HepG2 (cell line): ENCODE results near the gene VRK1. TPM values are rescaled to one million over a fixed set of nuclear protein-coding genes. Genes with fewer than 3 reads are reported as not detected.

Experiments
- ATAC-seq: fragments of 200-7000 bp; cut with Tn5 transposase; 3 replicates; pipeline ENCODE4 v1.9.1; 2020; ENCODE audit warnings: mild to moderate bottlenecking, moderate library complexity
- BruUV-seq: library from RNA; stranded (reverse); fragments of 400-500 nt; replicated peaks from 2 replicates; lab custom pipeline; 2021; lab: Mats Ljungman, UMichigan
- CTCF ChIA-PET: fragments of 300-600 bp; formaldehyde crosslinking; extraction: SDS; loops from one replicate; lab custom pipeline; 2021; ENCODE audit warnings: low total read pairs, inconsistent platforms, low intra/inter-chr PET ratio; lab: Yijun Ruan, JAX
- POLR2A ChIA-PET: fragments of 350-600 bp; sonication (Branson Sonifier 250); formaldehyde crosslinking; loops from one replicate; lab custom pipeline; 2020; ENCODE audit warnings: antibody characterized with exemption, inconsistent platforms; lab: Yijun Ruan, JAX
- DNase-seq: peaks from one replicate; pipeline ENCODE4 v3.0.0-alpha.2; 2015; ENCODE audit warnings: low spot score
- FAIRE-seq: peaks from 3 replicates; lab custom pipeline; 2011; peaks lifted over from hg19 to GRCh38; lab: Jason Lieb, UNC
- H2AFZ ChIP-seq: one replicate; pipeline ENCODE4 v1.6.1; 2011; ENCODE audit warnings: low read length, inconsistent platforms
- H3K27ac ChIP-seq: fragments of 300-600 bp; 3 replicates; pipeline ENCODE4 v1.8.0; 2011; ENCODE audit warnings: mixed run types, mild to moderate bottlenecking, mixed read lengths, low read length, inconsistent platforms; ENCODE audit not compliant: insufficient read depth; ENCODE audit errors: extremely low read length
- H3K27me3 ChIP-seq, 2 experiments: fragments of 200-600 bp in 1 of 2; 2 replicates in 1 of 2; 3 replicates in 1 of 2; pipeline versions ENCODE4 v1.6.0 to v1.8.0; 2011; ENCODE audit warnings: low read length in 2 of 2, mild to moderate bottlenecking in 2 of 2, moderate library complexity in 2 of 2, inconsistent platforms in 1 of 2; ENCODE audit not compliant: insufficient read depth in 2 of 2, control insufficient read depth in 1 of 2
- H3K36me3 ChIP-seq, 2 experiments: fragments of 200-600 bp in 1 of 2; replicated peaks in 1 of 2; 2 replicates in 1 of 2; 3 replicates in 1 of 2; pipeline versions ENCODE4 v1.5.1 to v1.8.0; 2011; ENCODE audit warnings: low read length in 2 of 2, inconsistent platforms in 1 of 2; ENCODE audit not compliant: insufficient read depth in 2 of 2, control insufficient read depth in 1 of 2
- H3K4me1 ChIP-seq: 2 replicates; pipeline ENCODE4 v1.5.1; 2012; ENCODE audit warnings: low read length, inconsistent platforms; ENCODE audit not compliant: insufficient read depth
- H3K4me2 ChIP-seq: 2 replicates; pipeline ENCODE4 v1.6.0; 2011; ENCODE audit warnings: low read depth, low read length, inconsistent platforms
- H3K4me3 ChIP-seq, 3 experiments: fragments of 200-600 bp in 1 of 3; sonication (generic), shearing (Covaris generic) in 1 of 3; replicated peaks in 1 of 3; 2 replicates each; pipeline ENCODE4 v1.5.1; 2011 to 2016; ENCODE audit warnings: low read length in 3 of 3, inconsistent platforms in 2 of 3, low read depth in 2 of 3, mild to moderate bottlenecking in 2 of 3, control low read depth in 1 of 3, mixed read lengths in 1 of 3; ENCODE audit not compliant: insufficient read depth in 1 of 3
- H3K79me2 ChIP-seq: one replicate; pipeline ENCODE4 v1.6.1; 2011; ENCODE audit warnings: low read length, inconsistent platforms; ENCODE audit not compliant: insufficient read depth
- H3K9ac ChIP-seq: 2 replicates; pipeline ENCODE4 v1.6.0; 2011; ENCODE audit warnings: mild to moderate bottlenecking, low read depth, low read length, inconsistent platforms; ENCODE audit not compliant: insufficient read depth
- H3K9me3 ChIP-seq: 2 replicates; pipeline ENCODE4 v1.5.1; 2012; ENCODE audit warnings: mild to moderate bottlenecking, low read length
- H4K20me1 ChIP-seq: 2 replicates; pipeline ENCODE4 v1.6.0; 2011; ENCODE audit warnings: inconsistent platforms, mild to moderate bottlenecking, low read length, moderate library complexity; ENCODE audit not compliant: insufficient read depth
- CREM ChIP-seq, 2 experiments: sonication (generic) in 1 of 2; formaldehyde crosslinking in 1 of 2; IDR thresholded peaks; 2 replicates each; pipeline versions ENCODE4 v1.4.0 to v1.6.1; 2016 to 2020; ENCODE audit warnings: antibody characterized with exemption in 1 of 2, mild to moderate bottlenecking in 1 of 2, missing genetic modification reagents in 1 of 2
- GPN1 ChIP-seq: sonication (generic); formaldehyde crosslinking; IDR thresholded peaks from 2 replicates; pipeline ENCODE4 v1.5.1; 2020; ENCODE audit warnings: missing genetic modification reagents, borderline replicate concordance
- ZFP37 ChIP-seq: sonication (generic); formaldehyde crosslinking; IDR thresholded peaks from 2 replicates; pipeline ENCODE4 v1.4.0; 2020; ENCODE audit warnings: missing genetic modification reagents, borderline replicate concordance
- ZNF782 ChIP-seq: sonication (generic); formaldehyde crosslinking; IDR thresholded peaks from 2 replicates; pipeline ENCODE4 v1.4.0; 2020; ENCODE audit warnings: missing genetic modification reagents, mild to moderate bottlenecking, borderline replicate concordance
- WGBS: methylation state at CpG from one replicate; pipeline ENCODE4 v1.1.6; 2017; ENCODE audit warnings: low lambda C conversion rate; 5-methylcytosine and 5-hydroxymethylcytosine counted together
- in situ Hi-C: cut with HindIII; loops from 2 replicates; pipeline ENCODE4 v1.10.0; 2017; ENCODE audit warnings: low pct_unique_long_range_greater_than_20kb; ENCODE audit not compliant: extremely low pct_ligation_motif_present
- intact Hi-C: fragments of 100-400 bp; cut with micrococcal nuclease; formaldehyde crosslinking; loops from one replicate; pipeline ENCODE4 v1.10.0; 2022; ENCODE audit not compliant: unreplicated experiment
- polyA plus RNA-seq, 8 experiments: library from polyadenylated mRNA; depleted of rRNA in 3 of 8; stranded (reverse) in 7 of 8; unstranded in 1 of 8; fragments of >200 nt; fragmentation: Illumina TruSeq in 4 of 8; extraction: Trizol in 4 of 8; gene quantifications; 2 replicates each; pipeline versions ENCODE4 v1.2.1 to v1.2.3, GENCODE V29; 2011 to 2016; ENCODE audit warnings: low read depth in 4 of 8, missing spikeins in 1 of 8, mixed read lengths in 1 of 8; ENCODE audit not compliant: insufficient read depth in 1 of 8
- total RNA-seq, 5 experiments: library from RNA; depleted of rRNA; stranded (reverse); fragments of >200 nt; fragmentation: Illumina TruSeq; extraction: Trizol; gene quantifications; 2 replicates each; pipeline ENCODE4 v1.2.3, GENCODE V29; 2016; ENCODE audit warnings: low read depth in 1 of 5
- TF ChIP-seq, protein P1 (sequence below): sonication (generic); formaldehyde crosslinking; IDR thresholded peaks from 2 replicates; pipeline ENCODE4 v1.4.0; 2020; ENCODE audit warnings: mild to moderate bottlenecking, missing genetic modification reagents
- TF ChIP-seq, protein P2 (sequence below): sonication (generic); formaldehyde crosslinking; IDR thresholded peaks from 2 replicates; pipeline ENCODE4 v1.4.0; 2020; ENCODE audit warnings: missing genetic modification reagents

Gene VRK1
- total and polyA plus RNA-seq, 2 of the 13 experiments (the other 11 are each of a cell fraction or from before 2014, with no cell fraction given): 7.9 to 51.3 TPM

GRCh38 chr14:96781371-96781770, 15.8 kb upstream of the VRK1 start:
- intact Hi-C loops (no loop called here), in situ Hi-C loops (no loop called here)
- ChIA-PET CTCF (no interaction called here), POLR2A (no interaction called here)
- no peak for TF ChIP-seq CREM (IDR thresholded peaks at IDR 0.05)
- TF ChIP-seq CREM (CRISPR knock-in tag; IDR thresholded peaks at IDR 0.05): no peak
- no peak for TF ChIP-seq GPN1 (CRISPR knock-in tag)
- no peak for TF ChIP-seq ZFP37 (CRISPR knock-in tag)
- TF ChIP-seq, protein P1, sequence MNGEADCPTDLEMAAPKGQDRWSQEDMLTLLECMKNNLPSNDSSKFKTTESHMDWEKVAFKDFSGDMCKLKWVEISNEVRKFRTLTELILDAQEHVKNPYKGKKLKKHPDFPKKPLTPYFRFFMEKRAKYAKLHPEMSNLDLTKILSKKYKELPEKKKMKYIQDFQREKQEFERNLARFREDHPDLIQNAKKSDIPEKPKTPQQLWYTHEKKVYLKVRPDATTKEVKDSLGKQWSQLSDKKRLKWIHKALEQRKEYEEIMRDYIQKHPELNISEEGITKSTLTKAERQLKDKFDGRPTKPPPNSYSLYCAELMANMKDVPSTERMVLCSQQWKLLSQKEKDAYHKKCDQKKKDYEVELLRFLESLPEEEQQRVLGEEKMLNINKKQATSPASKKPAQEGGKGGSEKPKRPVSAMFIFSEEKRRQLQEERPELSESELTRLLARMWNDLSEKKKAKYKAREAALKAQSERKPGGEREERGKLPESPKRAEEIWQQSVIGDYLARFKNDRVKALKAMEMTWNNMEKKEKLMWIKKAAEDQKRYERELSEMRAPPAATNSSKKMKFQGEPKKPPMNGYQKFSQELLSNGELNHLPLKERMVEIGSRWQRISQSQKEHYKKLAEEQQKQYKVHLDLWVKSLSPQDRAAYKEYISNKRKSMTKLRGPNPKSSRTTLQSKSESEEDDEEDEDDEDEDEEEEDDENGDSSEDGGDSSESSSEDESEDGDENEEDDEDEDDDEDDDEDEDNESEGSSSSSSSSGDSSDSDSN (CRISPR knock-in tag): no peak
- no peak for TF ChIP-seq ZNF782 (CRISPR knock-in tag)
- TF ChIP-seq, protein P2, sequence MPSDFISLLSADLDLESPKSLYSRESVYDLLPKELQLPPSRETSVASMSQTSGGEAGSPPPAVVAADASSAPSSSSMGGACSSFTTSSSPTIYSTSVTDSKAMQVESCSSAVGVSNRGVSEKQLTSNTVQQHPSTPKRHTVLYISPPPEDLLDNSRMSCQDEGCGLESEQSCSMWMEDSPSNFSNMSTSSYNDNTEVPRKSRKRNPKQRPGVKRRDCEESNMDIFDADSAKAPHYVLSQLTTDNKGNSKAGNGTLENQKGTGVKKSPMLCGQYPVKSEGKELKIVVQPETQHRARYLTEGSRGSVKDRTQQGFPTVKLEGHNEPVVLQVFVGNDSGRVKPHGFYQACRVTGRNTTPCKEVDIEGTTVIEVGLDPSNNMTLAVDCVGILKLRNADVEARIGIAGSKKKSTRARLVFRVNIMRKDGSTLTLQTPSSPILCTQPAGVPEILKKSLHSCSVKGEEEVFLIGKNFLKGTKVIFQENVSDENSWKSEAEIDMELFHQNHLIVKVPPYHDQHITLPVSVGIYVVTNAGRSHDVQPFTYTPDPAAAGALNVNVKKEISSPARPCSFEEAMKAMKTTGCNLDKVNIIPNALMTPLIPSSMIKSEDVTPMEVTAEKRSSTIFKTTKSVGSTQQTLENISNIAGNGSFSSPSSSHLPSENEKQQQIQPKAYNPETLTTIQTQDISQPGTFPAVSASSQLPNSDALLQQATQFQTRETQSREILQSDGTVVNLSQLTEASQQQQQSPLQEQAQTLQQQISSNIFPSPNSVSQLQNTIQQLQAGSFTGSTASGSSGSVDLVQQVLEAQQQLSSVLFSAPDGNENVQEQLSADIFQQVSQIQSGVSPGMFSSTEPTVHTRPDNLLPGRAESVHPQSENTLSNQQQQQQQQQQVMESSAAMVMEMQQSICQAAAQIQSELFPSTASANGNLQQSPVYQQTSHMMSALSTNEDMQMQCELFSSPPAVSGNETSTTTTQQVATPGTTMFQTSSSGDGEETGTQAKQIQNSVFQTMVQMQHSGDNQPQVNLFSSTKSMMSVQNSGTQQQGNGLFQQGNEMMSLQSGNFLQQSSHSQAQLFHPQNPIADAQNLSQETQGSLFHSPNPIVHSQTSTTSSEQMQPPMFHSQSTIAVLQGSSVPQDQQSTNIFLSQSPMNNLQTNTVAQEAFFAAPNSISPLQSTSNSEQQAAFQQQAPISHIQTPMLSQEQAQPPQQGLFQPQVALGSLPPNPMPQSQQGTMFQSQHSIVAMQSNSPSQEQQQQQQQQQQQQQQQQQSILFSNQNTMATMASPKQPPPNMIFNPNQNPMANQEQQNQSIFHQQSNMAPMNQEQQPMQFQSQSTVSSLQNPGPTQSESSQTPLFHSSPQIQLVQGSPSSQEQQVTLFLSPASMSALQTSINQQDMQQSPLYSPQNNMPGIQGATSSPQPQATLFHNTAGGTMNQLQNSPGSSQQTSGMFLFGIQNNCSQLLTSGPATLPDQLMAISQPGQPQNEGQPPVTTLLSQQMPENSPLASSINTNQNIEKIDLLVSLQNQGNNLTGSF: no peak
- no peak overlapping the region for H3K4me2 ChIP-seq
- WGBS: 51% methylated on average over 3 of the region's 3 CpGs
- no peaks in the 10 kb centered on the region for H3K9me3 ChIP-seq
- no peak for DNase-seq
- H3K4me1 ChIP-seq: no peaks in the 10 kb centered on the region
- BruUV-seq: no TSS peak
- H4K20me1 ChIP-seq: no peaks in the 10 kb centered on the region
- ATAC-seq: no peak
- no peaks in the 10 kb centered on the region for H3K36me3 ChIP-seq
- FAIRE-seq: no peak
- no peak overlapping the region for H2AFZ ChIP-seq
- no peak overlapping the region for H3K9ac ChIP-seq
- no peaks in the 10 kb centered on the region for H3K79me2 ChIP-seq
- H3K27me3 ChIP-seq: peaks cover 0 to 12% of the 10 kb centered on the region in 2 experiments; a peak in 2 of 5 replicates
- no peak overlapping the region for H3K4me3 ChIP-seq
- H3K27ac ChIP-seq: no peak overlapping the region
